Liver (tissue), 9 donors: Measurements from ENCODE around the gene EPN3. TPM values are rescaled to one million over a fixed set of nuclear protein-coding genes. Genes with fewer than 3 reads are reported as not detected.

Experiments used
- DNase-seq: peaks from one replicate; pipeline ENCODE4 v3.0.0-alpha.2; 2017; ENCODE audit warnings: low spot score
- H3K27ac ChIP-seq, 2 donors: one replicate each; pipeline ENCODE4 v1.7.0; 2013; ENCODE audit warnings: inconsistent platforms in 2 of 2, low read length in 2 of 2, control low read depth in 1 of 2, low read depth in 1 of 2, mild to moderate bottlenecking in 1 of 2
- H3K27me3 ChIP-seq, 4 donors: one replicate each; pipeline versions ENCODE4 v1.6.1 to v1.7.0; 2013; ENCODE audit warnings: low read length in 3 of 4, inconsistent platforms in 1 of 4, mild to moderate bottlenecking in 1 of 4, moderate library complexity in 1 of 4; ENCODE audit not compliant: control insufficient read depth in 4 of 4, insufficient read depth in 4 of 4
- H3K36me3 ChIP-seq, 4 donors: one replicate each; pipeline versions ENCODE4 v1.6.1 to v1.7.0; 2013; ENCODE audit warnings: low read length in 3 of 4, mild to moderate bottlenecking in 3 of 4, low read depth in 1 of 4, moderate library complexity in 1 of 4; ENCODE audit not compliant: control insufficient read depth in 4 of 4, insufficient read depth in 3 of 4
- H3K4me1 ChIP-seq, 4 donors: one replicate each; pipeline versions ENCODE4 v1.6.1 to v1.7.0; 2013; ENCODE audit warnings: low read length in 3 of 4, mild to moderate bottlenecking in 3 of 4, moderate library complexity in 1 of 4; ENCODE audit not compliant: control insufficient read depth in 4 of 4, insufficient read depth in 4 of 4
- H3K4me3 ChIP-seq, 3 donors: one replicate each; pipeline versions ENCODE4 v1.6.1 to v1.7.0; 2013; ENCODE audit warnings: low read length in 3 of 3, control low read depth in 1 of 3, low read depth in 1 of 3, mild to moderate bottlenecking in 1 of 3
- H3K9ac ChIP-seq, 2 donors: one replicate each; pipeline ENCODE4 v1.7.0; 2013; ENCODE audit warnings: low read length in 2 of 2, mild to moderate bottlenecking in 2 of 2, moderate library complexity in 2 of 2, control low read depth in 1 of 2, low read depth in 1 of 2
- H3K9me3 ChIP-seq, 4 donors: one replicate each; pipeline versions ENCODE4 v1.6.1 to v1.7.0; 2013; ENCODE audit warnings: low read length in 3 of 4; ENCODE audit not compliant: control insufficient read depth in 4 of 4
- FOXA1 ChIP-seq: IDR thresholded peaks from 2 replicates; pipeline ENCODE4 v1.6.1; 2016; ENCODE audit warnings: antibody characterized with exemption
- FOXA2 ChIP-seq: IDR thresholded peaks from 2 replicates; pipeline ENCODE4 v1.6.1; 2016; ENCODE audit warnings: antibody characterized with exemption
- GABPA ChIP-seq, 2 donors: IDR thresholded peaks in 1 of 2; conservative IDR thresholded peaks in 1 of 2; 2 replicates each; pipeline ENCODE4 v1.6.1; 2016; ENCODE audit warnings: antibody characterized with exemption in 2 of 2, mild to moderate bottlenecking in 1 of 2, moderate library complexity in 1 of 2
- HNF4A ChIP-seq, 2 donors: conservative IDR thresholded peaks; 2 replicates each; pipeline ENCODE4 v1.6.1; 2016; ENCODE audit warnings: antibody characterized with exemption in 2 of 2, mild to moderate bottlenecking in 2 of 2
- HNF4G ChIP-seq: IDR thresholded peaks from 2 replicates; pipeline ENCODE4 v1.6.1; 2016; ENCODE audit warnings: antibody characterized with exemption
- JUND ChIP-seq, 2 donors: IDR thresholded peaks; 2 replicates each; pipeline ENCODE4 v1.6.1; 2016; ENCODE audit warnings: antibody characterized with exemption in 2 of 2
- NR2F2 ChIP-seq: IDR thresholded peaks from 2 replicates; pipeline ENCODE4 v1.6.1; 2016; ENCODE audit warnings: antibody characterized with exemption
- RAD21 ChIP-seq, 2 donors: IDR thresholded peaks; 2 replicates each; pipeline ENCODE4 v1.6.1; 2016; ENCODE audit warnings: antibody characterized with exemption in 2 of 2, mild to moderate bottlenecking in 2 of 2
- SP1 ChIP-seq: IDR thresholded peaks from 2 replicates; pipeline ENCODE4 v1.6.1; 2018; ENCODE audit warnings: antibody characterized with exemption, mild to moderate bottlenecking
- TAF1 ChIP-seq: conservative IDR thresholded peaks from 2 replicates; pipeline ENCODE4 v1.6.1; 2016; ENCODE audit warnings: antibody characterized with exemption, mild to moderate bottlenecking
- YY1 ChIP-seq: IDR thresholded peaks from 2 replicates; pipeline ENCODE4 v1.6.1; 2016; ENCODE audit warnings: antibody characterized with exemption, mild to moderate bottlenecking
- ZBTB33 ChIP-seq: IDR thresholded peaks from 2 replicates; pipeline ENCODE4 v1.6.1; 2016; ENCODE audit warnings: antibody characterized with exemption
- WGBS: extraction: QIAGEN DNeasy Blood & Tissue Kit; methylation state at CpG from one replicate; pipeline ENCODE4 v1.1.7; 2013; 5-methylcytosine and 5-hydroxymethylcytosine counted together
- polyA plus RNA-seq, 2 donors: library from polyadenylated mRNA; stranded (reverse) in 1 of 2; unstranded in 1 of 2; fragments of 200-250 nt in 1 of 2; fragments of >200 nt in 1 of 2; fragmentation: Nextera tagmentation in 1 of 2; extraction: Ambion mirVana in 1 of 2; gene quantifications; one replicate each; pipeline versions ENCODE4 v1.2.1 to v1.2.3, GENCODE V29; 2013 to 2015
- total RNA-seq, 2 donors: library from RNA; depleted of rRNA; stranded (reverse); fragments of >200 nt; gene quantifications; one replicate each; pipeline ENCODE4 v1.2.3, GENCODE V29; 2014
- TF ChIP-seq, protein P1 (sequence below): IDR thresholded peaks from 2 replicates; pipeline ENCODE4 v1.6.1; 2016; ENCODE audit warnings: antibody characterized with exemption, mild to moderate bottlenecking
- TF ChIP-seq, protein P2 (sequence below): IDR thresholded peaks from 2 replicates; pipeline ENCODE4 v1.6.1; 2016; ENCODE audit warnings: antibody characterized with exemption
- TF ChIP-seq, protein P3 (sequence below): fragments of 150-350 bp; IDR thresholded peaks from 2 replicates; pipeline ENCODE4 v1.5.1; 2017; ENCODE audit warnings: improper control_type of control experiment, low read depth, low read length; ENCODE audit not compliant: missing input control
- TF ChIP-seq, protein P4 (sequence below): IDR thresholded peaks from 2 replicates; pipeline ENCODE4 v1.6.1; 2016; ENCODE audit warnings: antibody characterized with exemption
- donor health status: healthy.
- donor health status: healthy.
- donor health status: healthy.
- donor health status: healthy.
- donor health status: healthy.

The EPN3 gene
- total and polyA plus RNA-seq, 4 donors: 0.06 to 0.51 (median 0.33) TPM; not detected in 1

- TF ChIP-seq, protein P1, sequence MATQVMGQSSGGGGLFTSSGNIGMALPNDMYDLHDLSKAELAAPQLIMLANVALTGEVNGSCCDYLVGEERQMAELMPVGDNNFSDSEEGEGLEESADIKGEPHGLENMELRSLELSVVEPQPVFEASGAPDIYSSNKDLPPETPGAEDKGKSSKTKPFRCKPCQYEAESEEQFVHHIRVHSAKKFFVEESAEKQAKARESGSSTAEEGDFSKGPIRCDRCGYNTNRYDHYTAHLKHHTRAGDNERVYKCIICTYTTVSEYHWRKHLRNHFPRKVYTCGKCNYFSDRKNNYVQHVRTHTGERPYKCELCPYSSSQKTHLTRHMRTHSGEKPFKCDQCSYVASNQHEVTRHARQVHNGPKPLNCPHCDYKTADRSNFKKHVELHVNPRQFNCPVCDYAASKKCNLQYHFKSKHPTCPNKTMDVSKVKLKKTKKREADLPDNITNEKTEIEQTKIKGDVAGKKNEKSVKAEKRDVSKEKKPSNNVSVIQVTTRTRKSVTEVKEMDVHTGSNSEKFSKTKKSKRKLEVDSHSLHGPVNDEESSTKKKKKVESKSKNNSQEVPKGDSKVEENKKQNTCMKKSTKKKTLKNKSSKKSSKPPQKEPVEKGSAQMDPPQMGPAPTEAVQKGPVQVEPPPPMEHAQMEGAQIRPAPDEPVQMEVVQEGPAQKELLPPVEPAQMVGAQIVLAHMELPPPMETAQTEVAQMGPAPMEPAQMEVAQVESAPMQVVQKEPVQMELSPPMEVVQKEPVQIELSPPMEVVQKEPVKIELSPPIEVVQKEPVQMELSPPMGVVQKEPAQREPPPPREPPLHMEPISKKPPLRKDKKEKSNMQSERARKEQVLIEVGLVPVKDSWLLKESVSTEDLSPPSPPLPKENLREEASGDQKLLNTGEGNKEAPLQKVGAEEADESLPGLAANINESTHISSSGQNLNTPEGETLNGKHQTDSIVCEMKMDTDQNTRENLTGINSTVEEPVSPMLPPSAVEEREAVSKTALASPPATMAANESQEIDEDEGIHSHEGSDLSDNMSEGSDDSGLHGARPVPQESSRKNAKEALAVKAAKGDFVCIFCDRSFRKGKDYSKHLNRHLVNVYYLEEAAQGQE: no peak
- TF ChIP-seq FOXA1 (no peak), ZBTB33 (no peak), HNF4G (no peak), HNF4A (conservative IDR thresholded peaks at IDR 0.05) (no peak), RAD21 (IDR thresholded peaks at IDR 0.05) (no peak)
- TF ChIP-seq, protein P2, sequence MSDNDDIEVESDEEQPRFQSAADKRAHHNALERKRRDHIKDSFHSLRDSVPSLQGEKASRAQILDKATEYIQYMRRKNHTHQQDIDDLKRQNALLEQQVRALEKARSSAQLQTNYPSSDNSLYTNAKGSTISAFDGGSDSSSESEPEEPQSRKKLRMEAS: no peak
These were observed 21.5 kb upstream of the EPN3 start (continued) for GRCh38 chr17:50511058-50511457.

DNA sequence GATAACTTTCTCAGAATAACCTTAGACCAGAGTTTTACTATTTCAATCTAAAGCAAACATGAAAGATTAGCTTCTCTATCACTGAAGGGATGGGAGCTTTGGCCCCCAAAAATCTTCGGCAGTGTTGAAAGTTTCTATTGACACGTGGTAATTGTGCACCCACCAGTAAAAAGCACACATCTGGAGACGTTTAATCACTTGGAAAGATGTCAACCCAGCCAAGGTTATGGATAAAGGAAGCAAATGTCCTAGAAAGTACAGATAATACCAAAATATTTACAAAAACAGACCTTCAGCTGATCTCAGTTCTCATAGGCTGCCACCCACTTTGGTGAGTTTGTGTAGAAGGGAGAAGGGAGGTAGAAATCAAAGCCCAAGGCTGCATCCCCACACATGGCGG, 19.0 kb upstream of the EPN3 start:
- no peak for DNase-seq
- 72% methylated on average over 4 of the region's 4 CpGs for WGBS
- Histone ChIP-seq H3K27ac (no peak overlapping the region), H3K27me3 (no peaks in the 10 kb centered on the region), H3K4me3 (no peak overlapping the region), H3K9me3 (no peaks in the 10 kb centered on the region), H3K9ac (no peak overlapping the region), H3K36me3 (no peaks in the 10 kb centered on the region), H3K4me1 (peaks cover 2 to 19% (median 14%) of the 10 kb centered on the region in 4 donors)
- TF ChIP-seq HNF4G: no peak
- no peak for TF ChIP-seq RAD21 (IDR thresholded peaks at IDR 0.05)
- no peak for TF ChIP-seq GABPA (IDR thresholded peaks at IDR 0.05 in 1 of 2, conservative IDR thresholded peaks at IDR 0.05 in 1 of 2)
- TF ChIP-seq, protein P3, sequence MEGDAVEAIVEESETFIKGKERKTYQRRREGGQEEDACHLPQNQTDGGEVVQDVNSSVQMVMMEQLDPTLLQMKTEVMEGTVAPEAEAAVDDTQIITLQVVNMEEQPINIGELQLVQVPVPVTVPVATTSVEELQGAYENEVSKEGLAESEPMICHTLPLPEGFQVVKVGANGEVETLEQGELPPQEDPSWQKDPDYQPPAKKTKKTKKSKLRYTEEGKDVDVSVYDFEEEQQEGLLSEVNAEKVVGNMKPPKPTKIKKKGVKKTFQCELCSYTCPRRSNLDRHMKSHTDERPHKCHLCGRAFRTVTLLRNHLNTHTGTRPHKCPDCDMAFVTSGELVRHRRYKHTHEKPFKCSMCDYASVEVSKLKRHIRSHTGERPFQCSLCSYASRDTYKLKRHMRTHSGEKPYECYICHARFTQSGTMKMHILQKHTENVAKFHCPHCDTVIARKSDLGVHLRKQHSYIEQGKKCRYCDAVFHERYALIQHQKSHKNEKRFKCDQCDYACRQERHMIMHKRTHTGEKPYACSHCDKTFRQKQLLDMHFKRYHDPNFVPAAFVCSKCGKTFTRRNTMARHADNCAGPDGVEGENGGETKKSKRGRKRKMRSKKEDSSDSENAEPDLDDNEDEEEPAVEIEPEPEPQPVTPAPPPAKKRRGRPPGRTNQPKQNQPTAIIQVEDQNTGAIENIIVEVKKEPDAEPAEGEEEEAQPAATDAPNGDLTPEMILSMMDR: no peak
- TF ChIP-seq JUND (IDR thresholded peaks at IDR 0.05): no peak
- TF ChIP-seq NR2F2: no peak
- no peak for TF ChIP-seq YY1
- TF ChIP-seq HNF4A (conservative IDR thresholded peaks at IDR 0.05): no peak
- no peak for TF ChIP-seq FOXA2
- TF ChIP-seq SP1: no peak
- TF ChIP-seq TAF1: no peak
- TF ChIP-seq, protein P4, sequence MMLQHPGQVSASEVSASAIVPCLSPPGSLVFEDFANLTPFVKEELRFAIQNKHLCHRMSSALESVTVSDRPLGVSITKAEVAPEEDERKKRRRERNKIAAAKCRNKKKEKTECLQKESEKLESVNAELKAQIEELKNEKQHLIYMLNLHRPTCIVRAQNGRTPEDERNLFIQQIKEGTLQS: no peak
- TF ChIP-seq, protein P2: no peak
